ENCODE data around the gene ERMN. TPM values are rescaled to one million over a fixed set of nuclear protein-coding genes. Genes with fewer than 3 reads are reported as not detected.

Gene ERMN
- total RNA-seq, 4 donors from 2014 or later = 0.39 to 1.2 (median 1.1) TPM

DNA sequence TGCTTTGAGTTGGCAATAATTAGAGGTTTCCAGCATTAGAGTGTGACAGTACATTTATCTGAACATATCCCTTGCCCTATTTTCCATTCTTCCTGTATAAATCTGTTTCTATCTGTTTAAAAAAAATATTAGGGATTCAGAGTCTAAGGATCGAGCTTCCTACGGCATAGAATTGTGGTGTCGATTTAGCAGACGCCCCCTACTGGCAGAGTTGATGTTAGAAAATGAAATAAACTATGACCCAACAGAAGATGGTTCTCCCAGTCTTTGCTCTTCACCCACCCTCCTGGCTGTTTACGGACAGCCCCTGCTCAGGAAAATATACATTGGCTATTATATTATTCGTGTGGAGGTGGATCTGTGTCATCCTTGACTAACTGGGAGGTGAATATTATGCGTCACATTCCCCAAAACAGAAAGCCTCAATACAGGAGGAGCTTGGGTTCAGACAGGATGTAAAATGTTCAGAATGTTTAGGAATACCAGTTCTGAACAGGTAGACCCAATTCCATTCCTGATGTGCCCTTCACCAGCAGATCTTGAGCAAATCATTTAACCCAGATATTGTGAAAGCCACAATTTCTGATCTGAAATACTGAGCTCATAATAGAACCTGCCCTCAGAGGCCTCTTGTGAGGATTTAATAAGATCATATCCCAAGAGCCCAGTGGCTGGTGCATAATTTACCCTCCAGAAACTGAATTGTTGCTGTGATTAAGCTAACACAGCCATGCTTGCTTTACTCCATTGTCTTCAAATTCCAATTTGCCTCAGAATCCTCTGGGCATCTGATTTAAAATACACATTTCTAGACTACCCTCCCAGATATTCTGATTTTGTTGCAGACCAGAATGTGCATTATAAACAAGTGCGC is 10.8 kb upstream of the ERMN start:
- no peaks in the 10 kb centered on the region for H3K27me3 ChIP-seq
- DNase-seq (ENCODE audit: low spot score in 2 of 2) = peak in 1 of 2 donors; percentile 63

DNA sequence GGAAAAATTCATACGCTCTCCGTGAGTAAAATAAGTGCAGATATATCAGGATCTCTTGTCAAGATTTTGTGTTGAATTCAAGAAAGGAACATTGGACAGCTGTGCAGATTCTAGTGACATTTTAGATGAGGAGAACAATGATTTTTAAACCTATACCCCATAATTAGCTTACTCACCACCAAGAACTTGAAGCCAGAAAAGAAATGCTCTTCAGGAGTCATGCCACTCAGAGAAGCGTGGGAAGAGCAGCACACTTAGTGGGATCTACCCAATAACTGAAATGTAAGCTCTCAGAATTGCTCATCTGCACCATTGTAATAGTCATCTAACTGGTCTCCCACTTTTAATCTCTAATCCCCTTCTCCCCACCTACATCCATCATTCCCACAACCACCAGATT is 9.2 kb upstream of the ERMN start:
- Histone ChIP-seq H3K4me1 (peaks cover 0 to 14% (median 0%) of the 10 kb centered on the region in 4 donors), H3K9me3 (no peaks in the 10 kb centered on the region), H3K4me3 (no peak overlapping the region), H3K27ac (peak overlapping the region in 1 of 4 donors; percentile 20), H3K36me3 (no peaks in the 10 kb centered on the region), H3K27me3 (no peaks in the 10 kb centered on the region)
- TF ChIP-seq EP300 (IDR thresholded peaks at IDR 0.05) (no peak), POLR2A (IDR thresholded peaks at IDR 0.05) (no peak)
- TF ChIP-seq, protein P1, sequence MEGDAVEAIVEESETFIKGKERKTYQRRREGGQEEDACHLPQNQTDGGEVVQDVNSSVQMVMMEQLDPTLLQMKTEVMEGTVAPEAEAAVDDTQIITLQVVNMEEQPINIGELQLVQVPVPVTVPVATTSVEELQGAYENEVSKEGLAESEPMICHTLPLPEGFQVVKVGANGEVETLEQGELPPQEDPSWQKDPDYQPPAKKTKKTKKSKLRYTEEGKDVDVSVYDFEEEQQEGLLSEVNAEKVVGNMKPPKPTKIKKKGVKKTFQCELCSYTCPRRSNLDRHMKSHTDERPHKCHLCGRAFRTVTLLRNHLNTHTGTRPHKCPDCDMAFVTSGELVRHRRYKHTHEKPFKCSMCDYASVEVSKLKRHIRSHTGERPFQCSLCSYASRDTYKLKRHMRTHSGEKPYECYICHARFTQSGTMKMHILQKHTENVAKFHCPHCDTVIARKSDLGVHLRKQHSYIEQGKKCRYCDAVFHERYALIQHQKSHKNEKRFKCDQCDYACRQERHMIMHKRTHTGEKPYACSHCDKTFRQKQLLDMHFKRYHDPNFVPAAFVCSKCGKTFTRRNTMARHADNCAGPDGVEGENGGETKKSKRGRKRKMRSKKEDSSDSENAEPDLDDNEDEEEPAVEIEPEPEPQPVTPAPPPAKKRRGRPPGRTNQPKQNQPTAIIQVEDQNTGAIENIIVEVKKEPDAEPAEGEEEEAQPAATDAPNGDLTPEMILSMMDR (IDR thresholded peaks at IDR 0.05) = no peak
- no peak for DNase-seq (ENCODE audit: low spot score in 2 of 2)
- 52 to 76% methylated on average over 3 of the region's 3 CpGs for WGBS, 2 donors

More for the DNA sequence above, 10.8 kb upstream of the ERMN start:
- no peak overlapping the region for H3K27ac ChIP-seq
- TF ChIP-seq POLR2A (IDR thresholded peaks at IDR 0.05) (no peak), EP300 (IDR thresholded peaks at IDR 0.05) (no peak)
- TF ChIP-seq, protein P1 (IDR thresholded peaks at IDR 0.05) = peak; percentile 35 to 59 (median 51)
- peaks cover 0 to 14% (median 0%) of the 10 kb centered on the region in 4 donors for H3K4me1 ChIP-seq
- H3K4me3 ChIP-seq = no peak overlapping the region
- no peaks in the 10 kb centered on the region for H3K36me3 ChIP-seq
- 42 to 43% methylated on average over 8 of the region's 8 CpGs for WGBS, 2 donors
- H3K9me3 ChIP-seq = no peaks in the 10 kb centered on the region

DNA sequence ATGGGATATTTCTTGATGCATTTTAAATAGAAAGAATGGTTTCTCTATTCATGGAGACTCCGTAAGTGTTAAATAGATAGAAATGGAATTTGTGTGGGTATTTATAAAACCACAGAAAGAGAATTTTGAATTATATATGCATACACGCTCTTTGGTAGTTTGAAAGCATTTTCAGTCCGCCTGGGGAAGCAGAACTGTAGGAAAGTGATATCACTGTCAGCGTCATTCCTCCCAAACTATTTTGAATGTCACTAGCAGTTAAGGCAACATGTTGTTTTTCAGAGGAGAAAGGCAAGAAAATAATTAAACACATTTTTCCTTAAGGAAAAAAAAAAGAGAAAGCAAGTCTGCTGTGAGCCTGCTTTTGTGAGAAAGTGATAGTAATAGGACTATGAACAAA is 8.7 kb upstream of the ERMN start:
- H3K4me1 ChIP-seq = peaks cover 0 to 14% (median 0%) of the 10 kb centered on the region in 4 donors
- TF ChIP-seq, protein P1 (IDR thresholded peaks at IDR 0.05) = no peak
- no peak for TF ChIP-seq POLR2A (IDR thresholded peaks at IDR 0.05)
- no peak for TF ChIP-seq EP300 (IDR thresholded peaks at IDR 0.05)
- DNase-seq (ENCODE audit: low spot score in 2 of 2) = no peak
- no peaks in the 10 kb centered on the region for H3K36me3 ChIP-seq
- peak overlapping the region in 1 of 4 donors; percentile 20 for H3K27ac ChIP-seq
- WGBS, 2 donors = 48 to 53% methylated on average over 4 of the region's 4 CpGs
- H3K4me3 ChIP-seq = no peak overlapping the region
- H3K9me3 ChIP-seq = no peaks in the 10 kb centered on the region
- H3K27me3 ChIP-seq = no peaks in the 10 kb centered on the region

GRCh38 chr2:157333304-157334047 is 7.9 kb upstream of the ERMN start:
- peaks cover 0 to 14% (median 0%) of the 10 kb centered on the region in 4 donors for H3K4me1 ChIP-seq
- WGBS, 2 donors = 93% methylated on average over 2 of the region's 2 CpGs
- H3K36me3 ChIP-seq = no peaks in the 10 kb centered on the region
- no peaks in the 10 kb centered on the region for H3K27me3 ChIP-seq
- H3K4me3 ChIP-seq = no peak overlapping the region
- H3K27ac ChIP-seq = no peak overlapping the region
- TF ChIP-seq EP300 (IDR thresholded peaks at IDR 0.05) (no peak), POLR2A (IDR thresholded peaks at IDR 0.05) (no peak)
- TF ChIP-seq, protein P1 (IDR thresholded peaks at IDR 0.05) = no peak
- no peak for DNase-seq (ENCODE audit: low spot score in 2 of 2)
- H3K9me3 ChIP-seq = no peaks in the 10 kb centered on the region

DNA sequence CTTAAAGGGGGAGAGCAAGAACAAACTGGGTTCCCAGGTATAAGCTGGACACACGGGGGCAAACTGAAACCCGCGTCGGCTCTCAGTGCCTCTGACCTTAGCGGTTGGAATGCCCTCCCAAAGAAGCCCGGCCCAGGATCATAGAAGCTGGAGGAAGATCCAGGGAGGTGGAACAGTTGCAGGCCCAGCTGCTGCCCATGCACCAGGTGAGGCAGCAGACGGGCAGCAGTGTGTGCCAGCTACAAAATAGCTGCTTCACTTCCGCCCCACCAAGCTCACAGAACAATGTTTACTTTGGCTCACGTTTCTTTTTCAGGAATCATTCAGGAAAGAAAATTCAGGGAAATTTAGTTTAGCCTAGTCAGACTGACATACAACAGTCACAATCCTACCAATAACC is 3.9 kb upstream of the ERMN start:
- 82 to 88% methylated on average over 9 of the region's 9 CpGs for WGBS, 2 donors

More for the DNA sequence above, 3.9 kb upstream of the ERMN start:
- TF ChIP-seq, protein P1 (IDR thresholded peaks at IDR 0.05) = no peak
- no peak for TF ChIP-seq POLR2A (IDR thresholded peaks at IDR 0.05)
- TF ChIP-seq EP300 (IDR thresholded peaks at IDR 0.05) = no peak
- no peak for DNase-seq (ENCODE audit: low spot score in 2 of 2)
- Histone ChIP-seq H3K27ac (no peak overlapping the region), H3K36me3 (no peaks in the 10 kb centered on the region), H3K27me3 (no peaks in the 10 kb centered on the region), H3K9me3 (no peaks in the 10 kb centered on the region), H3K4me3 (no peak overlapping the region), H3K4me1 (peaks cover 0 to 14% (median 0%) of the 10 kb centered on the region in 4 donors)
